Measurements from ENCODE around the gene CDHR5. TPM values are rescaled to one million over a fixed set of nuclear protein-coding genes. Genes with fewer than 3 reads are reported as not detected.

CDHR5 gene
- total and polyA plus RNA-seq, 9 of the 15 experiments (the other 6 are each of a cell fraction or from before 2014, with no cell fraction given), result 0.16 TPM; not detected in 8

DNA sequence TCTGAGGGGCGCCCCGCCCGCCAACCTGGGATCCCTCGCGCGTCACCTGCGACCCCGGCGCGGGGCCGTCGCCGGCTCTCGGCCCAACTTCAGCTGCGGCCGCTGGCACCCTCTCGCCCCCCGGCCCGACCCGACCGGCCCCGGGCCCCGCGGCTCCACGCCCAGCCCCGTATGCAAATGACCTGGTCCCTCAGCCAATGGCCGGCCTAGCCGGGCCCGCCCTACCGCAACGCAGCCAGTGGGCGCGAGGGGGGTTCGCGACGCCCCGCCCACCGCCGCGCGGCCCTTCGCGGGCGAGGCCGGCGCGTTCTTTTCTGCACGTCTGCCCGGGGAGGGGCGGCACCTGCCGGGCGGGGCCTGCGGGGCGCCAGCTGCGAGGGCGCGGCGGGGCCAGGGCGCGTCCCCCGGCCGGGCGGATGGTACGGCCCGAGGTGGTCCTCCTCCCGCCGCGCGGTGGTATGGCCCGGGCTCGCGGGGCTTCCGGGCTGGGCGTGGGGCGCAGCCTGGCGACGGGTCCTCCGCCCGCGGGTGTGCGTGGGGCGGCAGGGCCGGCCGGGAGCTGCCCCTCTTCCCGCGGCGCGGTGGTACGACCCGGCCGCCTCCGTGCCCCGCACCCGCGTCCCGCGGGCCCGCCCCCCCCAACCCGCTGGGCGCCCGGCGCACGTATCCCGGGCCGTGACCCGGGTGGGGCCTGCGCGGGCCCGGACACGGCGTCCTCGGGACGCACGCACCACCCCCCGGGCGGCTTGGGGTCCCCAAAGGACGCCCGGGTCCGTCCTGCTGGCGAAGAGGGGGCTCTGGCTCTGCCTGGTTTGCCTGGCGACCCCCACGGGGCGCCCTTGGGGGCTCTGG lies 56.2 kb downstream of the CDHR5 start (continued):
- TF ChIP-seq, protein P1, sequence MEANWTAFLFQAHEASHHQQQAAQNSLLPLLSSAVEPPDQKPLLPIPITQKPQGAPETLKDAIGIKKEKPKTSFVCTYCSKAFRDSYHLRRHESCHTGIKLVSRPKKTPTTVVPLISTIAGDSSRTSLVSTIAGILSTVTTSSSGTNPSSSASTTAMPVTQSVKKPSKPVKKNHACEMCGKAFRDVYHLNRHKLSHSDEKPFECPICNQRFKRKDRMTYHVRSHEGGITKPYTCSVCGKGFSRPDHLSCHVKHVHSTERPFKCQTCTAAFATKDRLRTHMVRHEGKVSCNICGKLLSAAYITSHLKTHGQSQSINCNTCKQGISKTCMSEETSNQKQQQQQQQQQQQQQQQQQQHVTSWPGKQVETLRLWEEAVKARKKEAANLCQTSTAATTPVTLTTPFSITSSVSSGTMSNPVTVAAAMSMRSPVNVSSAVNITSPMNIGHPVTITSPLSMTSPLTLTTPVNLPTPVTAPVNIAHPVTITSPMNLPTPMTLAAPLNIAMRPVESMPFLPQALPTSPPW (CRISPR knock-in tag; IDR thresholded peaks at IDR 0.05), result peak; percentile 95
- TF ChIP-seq ZNF384 (IDR thresholded peaks at IDR 0.05; ENCODE audit: low read depth, low read length), result no peak
- no peak for TF ChIP-seq ILF3 (IDR thresholded peaks at IDR 0.05; ENCODE audit: borderline replicate concordance)
- no peak for TF ChIP-seq ZNF232 (CRISPR knock-in tag; IDR thresholded peaks at IDR 0.05)
- no peak for TF ChIP-seq KLF6 (CRISPR knock-in tag; IDR thresholded peaks at IDR 0.05; ENCODE audit: borderline replicate concordance)
- peak; percentile 93 for TF ChIP-seq TCF7L2 (IDR thresholded peaks at IDR 0.05; ENCODE audit: low read depth, low read length)
- TF ChIP-seq HNRNPH1 (optimal IDR thresholded peaks at IDR 0.05; ENCODE audit: low read depth, low read length), result no peak
- TF ChIP-seq, protein P2, sequence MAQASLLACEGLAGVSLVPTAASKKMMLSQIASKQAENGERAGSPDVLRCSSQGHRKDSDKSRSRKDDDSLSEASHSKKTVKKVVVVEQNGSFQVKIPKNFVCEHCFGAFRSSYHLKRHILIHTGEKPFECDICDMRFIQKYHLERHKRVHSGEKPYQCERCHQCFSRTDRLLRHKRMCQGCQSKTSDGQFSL (CRISPR knock-in tag; IDR thresholded peaks at IDR 0.05), result peak; percentile 94
- TF ChIP-seq, protein P2 (tag; IDR thresholded peaks at IDR 0.05), result no peak
- no peak for TF ChIP-seq EZH2 (IDR thresholded peaks at IDR 0.05; ENCODE audit: borderline replicate concordance, low read depth, low read length)
- TF ChIP-seq ZNF830 (CRISPR knock-in tag; IDR thresholded peaks at IDR 0.05), result no peak
- peak; percentile 58; the same call in 1 of the 2 replicates for TF ChIP-seq MBD2 (IDR thresholded peaks at IDR 0.05; ENCODE audit: borderline replicate concordance, low read depth)
- peak; percentile 36; the same call in 1 of the 2 replicates for TF ChIP-seq ATF1 (CRISPR knock-in tag; IDR thresholded peaks at IDR 0.05)
- no peak for TF ChIP-seq ATF1 (tag; IDR thresholded peaks at IDR 0.05)
- no peak for TF ChIP-seq CEBPB (tag; IDR thresholded peaks at IDR 0.05)
- TF ChIP-seq TARDBP (IDR thresholded peaks at IDR 0.05), result no peak
- TF ChIP-seq, protein P3, sequence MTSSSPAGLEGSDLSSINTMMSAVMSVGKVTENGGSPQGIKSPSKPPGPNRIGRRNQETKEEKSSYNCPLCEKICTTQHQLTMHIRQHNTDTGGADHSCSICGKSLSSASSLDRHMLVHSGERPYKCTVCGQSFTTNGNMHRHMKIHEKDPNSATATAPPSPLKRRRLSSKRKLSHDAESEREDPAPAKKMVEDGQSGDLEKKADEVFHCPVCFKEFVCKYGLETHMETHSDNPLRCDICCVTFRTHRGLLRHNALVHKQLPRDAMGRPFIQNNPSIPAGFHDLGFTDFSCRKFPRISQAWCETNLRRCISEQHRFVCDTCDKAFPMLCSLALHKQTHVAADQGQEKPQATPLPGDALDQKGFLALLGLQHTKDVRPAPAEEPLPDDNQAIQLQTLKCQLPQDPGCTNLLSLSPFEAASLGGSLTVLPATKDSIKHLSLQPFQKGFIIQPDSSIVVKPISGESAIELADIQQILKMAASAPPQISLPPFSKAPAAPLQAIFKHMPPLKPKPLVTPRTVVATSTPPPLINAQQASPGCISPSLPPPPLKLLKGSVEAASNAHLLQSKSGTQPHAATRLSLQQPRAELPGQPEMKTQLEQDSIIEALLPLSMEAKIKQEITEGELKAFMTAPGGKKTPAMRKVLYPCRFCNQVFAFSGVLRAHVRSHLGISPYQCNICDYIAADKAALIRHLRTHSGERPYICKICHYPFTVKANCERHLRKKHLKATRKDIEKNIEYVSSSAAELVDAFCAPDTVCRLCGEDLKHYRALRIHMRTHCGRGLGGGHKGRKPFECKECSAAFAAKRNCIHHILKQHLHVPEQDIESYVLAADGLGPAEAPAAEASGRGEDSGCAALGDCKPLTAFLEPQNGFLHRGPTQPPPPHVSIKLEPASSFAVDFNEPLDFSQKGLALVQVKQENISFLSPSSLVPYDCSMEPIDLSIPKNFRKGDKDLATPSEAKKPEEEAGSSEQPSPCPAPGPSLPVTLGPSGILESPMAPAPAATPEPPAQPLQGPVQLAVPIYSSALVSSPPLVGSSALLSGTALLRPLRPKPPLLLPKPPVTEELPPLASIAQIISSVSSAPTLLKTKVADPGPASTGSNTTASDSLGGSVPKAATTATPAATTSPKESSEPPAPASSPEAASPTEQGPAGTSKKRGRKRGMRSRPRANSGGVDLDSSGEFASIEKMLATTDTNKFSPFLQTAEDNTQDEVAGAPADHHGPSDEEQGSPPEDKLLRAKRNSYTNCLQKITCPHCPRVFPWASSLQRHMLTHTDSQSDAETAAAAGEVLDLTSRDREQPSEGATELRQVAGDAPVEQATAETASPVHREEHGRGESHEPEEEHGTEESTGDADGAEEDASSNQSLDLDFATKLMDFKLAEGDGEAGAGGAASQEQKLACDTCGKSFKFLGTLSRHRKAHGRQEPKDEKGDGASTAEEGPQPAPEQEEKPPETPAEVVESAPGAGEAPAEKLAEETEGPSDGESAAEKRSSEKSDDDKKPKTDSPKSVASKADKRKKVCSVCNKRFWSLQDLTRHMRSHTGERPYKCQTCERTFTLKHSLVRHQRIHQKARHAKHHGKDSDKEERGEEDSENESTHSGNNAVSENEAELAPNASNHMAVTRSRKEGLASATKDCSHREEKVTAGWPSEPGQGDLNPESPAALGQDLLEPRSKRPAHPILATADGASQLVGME (CRISPR knock-in tag; IDR thresholded peaks at IDR 0.05), result no peak
- TF ChIP-seq HMG20B (CRISPR knock-in tag; IDR thresholded peaks at IDR 0.05), result no peak
- TF ChIP-seq JUNB (CRISPR knock-in tag; conservative IDR thresholded peaks at IDR 0.05), result no peak
- TF ChIP-seq POLR2A (conservative IDR thresholded peaks at IDR 0.05), result no peak
- TF ChIP-seq ZC3H8 (IDR thresholded peaks at IDR 0.05), result no peak
- TF ChIP-seq NFXL1 (CRISPR knock-in tag; IDR thresholded peaks at IDR 0.05), result no peak
- no peak for TF ChIP-seq BMI1 (IDR thresholded peaks at IDR 0.05; ENCODE audit: low read length)
- TF ChIP-seq FIP1L1 (IDR thresholded peaks at IDR 0.05; ENCODE audit: low read depth, low read length, poor library complexity, severe bottlenecking), result no peak
